ENCODE measurements around the gene PTAFR.
"Not testable (repeated sequence)": the region's sequence is repeated elsewhere in the genome, so short reads cannot be mapped to it uniquely, and the experiment has no call there.

Gene PTAFR

DNA sequence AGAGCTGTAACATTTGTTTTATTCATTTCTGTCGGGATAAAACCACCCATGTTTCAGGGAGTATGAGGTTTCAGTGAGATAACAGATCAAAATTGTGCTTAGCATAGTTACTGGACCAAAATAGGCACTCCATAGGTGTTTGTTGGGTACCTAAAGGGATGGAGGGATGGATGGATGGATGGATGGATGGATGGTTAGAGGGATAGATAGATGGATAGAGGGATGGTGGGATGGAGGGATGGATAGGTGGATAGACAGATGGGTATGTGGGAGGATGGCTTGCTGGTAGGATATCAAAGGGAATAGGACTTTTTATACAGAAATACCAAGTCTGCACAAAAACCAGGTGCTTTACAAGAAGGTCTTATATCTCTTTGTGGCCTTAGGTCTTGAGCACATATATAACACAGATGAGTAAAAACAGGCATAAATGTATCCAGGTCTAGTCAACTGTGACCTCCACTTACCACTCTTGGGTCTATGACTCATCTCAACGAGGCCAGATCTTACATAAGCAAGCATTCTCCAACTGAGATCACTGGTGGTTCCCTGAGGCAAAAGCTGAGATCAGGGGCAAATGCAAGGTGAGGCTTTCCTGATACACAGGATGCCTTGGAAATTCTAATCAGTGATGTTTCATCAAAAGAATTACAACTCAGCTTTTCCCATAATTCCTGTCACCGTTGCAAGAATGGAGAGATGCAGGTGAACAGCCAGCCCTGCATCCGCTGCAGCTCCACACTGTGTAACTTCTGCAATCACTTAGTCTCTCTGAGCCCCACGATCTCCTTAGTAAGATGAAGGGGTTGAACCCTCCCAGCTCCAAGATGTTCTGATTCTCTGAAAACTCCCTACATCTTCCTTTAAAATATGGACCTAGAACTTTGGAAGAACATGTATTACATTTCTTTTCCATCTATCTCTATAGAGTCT lies 32.0 kb downstream of the PTAFR start:
- no peak for DNase-seq (ENCODE audit: low spot score)

DNA sequence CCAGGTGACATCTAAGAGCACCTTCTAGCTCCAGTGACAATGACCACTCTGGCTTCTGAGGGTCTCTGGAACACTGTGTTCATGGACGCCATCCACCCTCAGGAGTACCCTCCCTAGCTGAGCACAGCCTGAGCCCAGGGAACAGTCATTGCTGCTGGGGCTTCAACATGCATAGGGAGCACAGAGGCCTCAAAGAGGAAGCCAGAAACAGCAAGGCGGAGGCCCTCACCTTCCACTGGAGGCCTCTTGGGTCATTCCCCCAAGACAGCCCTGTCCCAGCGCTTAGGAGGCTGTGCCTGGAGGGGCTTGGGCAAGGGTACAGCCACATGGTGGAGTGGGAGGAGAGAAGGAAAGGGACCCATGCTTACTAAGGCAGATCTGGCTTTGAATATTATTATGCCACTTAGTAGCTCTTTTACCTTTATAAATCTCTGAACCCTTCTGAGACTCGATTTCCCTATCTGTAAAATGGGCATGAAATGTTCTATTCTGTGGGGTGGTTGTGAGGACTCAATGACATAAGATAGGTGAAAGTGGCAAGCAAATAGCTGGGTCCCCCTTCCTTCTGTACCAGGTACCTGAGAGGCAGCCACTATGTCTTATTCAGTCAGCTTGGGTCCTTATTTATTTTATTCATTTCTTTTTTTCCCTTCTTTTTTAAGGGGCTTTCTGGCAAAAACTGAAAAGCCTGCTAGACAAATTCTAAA lies 32.8 kb downstream of the PTAFR start:
- no peak for DNase-seq (ENCODE audit: low spot score)

DNA sequence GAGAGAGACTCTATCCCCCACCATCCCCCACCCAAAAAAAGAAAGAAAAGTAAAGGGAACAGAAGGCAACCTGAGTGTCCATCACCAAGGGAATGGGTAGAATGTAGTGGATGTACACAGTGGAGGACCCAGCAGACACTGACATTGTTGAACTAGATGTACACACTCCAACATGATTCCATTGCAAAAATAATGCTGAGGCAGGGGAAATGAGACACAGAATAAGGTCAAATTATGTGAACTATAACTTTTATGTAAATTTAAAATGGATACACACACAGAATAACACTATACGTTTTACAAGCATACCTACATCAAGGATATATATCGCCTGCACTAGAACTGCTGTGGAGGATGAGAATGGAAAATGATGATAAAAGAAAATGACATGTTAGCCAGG lies 34.8 kb downstream of the PTAFR start:
- DNase-seq (ENCODE audit: low spot score), result no peak

DNA sequence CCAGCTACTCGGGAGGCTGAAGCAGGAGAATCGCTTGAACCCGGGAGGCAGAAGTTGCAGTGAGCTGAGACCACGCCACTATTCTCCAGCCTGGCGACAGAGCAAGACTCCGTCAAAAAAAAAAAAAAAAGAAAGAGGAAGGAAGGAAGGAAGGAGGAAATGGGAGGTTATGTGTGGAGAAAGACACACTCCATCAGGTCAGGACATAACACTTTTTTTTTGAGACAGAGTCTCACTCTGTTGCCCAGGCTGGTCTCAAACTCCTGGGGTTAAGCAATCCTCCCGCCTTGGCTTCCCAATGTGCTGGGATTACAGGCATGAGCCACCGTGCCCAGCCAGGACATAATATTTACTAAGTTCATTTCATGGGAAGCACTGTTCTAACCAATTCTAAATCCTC lies 36.6 kb downstream of the PTAFR start:
- not testable (repeated sequence) for DNase-seq (ENCODE audit: low spot score)

DNA sequence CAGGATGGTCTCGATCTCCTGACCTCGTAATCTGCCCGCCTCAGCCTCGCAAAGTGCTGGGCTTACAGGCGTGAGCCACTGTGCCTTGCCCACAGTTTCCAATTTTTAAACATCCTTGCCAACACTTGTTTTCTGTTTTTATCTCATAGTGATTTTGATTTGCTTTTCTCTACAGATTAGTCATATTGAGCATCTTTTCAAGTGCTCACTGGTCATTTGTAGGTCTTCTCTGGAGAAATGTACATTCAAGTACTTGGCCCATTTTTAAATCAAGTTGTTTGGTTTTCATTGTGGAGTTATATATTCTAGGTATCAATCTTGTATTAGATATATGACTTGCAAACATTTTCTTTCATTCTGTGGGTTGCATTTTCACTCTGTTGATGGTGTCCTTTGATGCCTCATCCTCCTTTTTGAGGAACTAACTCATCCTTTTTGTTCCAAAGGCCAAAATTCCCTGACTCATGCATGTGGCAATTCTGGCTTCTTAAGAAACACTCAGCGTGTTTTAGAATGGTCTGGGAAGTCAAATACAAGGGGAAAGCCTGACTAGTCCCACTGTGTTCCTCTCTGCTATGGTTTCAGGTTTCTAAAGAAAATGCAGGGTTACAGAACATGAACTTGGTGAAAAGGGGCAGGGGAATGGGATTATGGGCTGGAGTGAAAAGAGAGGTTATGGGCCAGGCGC lies 37.3 kb downstream of the PTAFR start:
- DNase-seq (ENCODE audit: low spot score), result no peak

DNA sequence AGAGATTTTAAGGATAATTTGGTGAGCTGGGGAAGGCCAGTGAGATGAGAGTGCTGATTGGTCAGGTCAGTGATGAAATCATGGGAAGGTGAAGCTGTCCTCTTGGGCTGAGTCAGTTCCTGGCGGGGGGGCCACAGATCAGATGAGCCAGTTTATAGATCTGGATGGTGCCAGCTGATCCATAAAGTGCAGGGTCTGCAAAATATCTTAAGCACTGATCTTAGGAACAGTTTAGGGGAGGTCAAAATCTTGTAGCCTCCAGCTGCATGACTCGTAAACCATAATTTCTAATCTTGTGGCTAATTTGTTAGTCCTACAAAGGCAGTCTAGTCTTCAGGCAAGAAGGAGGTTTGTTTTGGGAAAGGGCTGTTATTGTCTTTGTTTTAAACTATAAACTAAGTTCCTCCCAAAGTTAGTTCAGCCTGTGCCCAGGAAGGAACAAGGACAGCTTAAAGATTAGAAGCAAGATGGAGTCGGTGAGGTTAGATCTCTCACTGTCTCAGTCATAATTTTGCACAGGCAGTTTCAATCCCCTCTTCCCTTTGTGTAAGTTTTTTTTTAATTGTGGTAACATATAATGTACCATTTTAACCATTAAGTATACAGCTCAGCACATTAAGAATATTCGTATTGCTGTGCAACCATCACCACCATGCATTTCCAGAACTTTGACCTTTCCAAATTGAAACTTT lies 39.4 kb downstream of the PTAFR start:
- DNase-seq (ENCODE audit: low spot score), result no peak

DNA sequence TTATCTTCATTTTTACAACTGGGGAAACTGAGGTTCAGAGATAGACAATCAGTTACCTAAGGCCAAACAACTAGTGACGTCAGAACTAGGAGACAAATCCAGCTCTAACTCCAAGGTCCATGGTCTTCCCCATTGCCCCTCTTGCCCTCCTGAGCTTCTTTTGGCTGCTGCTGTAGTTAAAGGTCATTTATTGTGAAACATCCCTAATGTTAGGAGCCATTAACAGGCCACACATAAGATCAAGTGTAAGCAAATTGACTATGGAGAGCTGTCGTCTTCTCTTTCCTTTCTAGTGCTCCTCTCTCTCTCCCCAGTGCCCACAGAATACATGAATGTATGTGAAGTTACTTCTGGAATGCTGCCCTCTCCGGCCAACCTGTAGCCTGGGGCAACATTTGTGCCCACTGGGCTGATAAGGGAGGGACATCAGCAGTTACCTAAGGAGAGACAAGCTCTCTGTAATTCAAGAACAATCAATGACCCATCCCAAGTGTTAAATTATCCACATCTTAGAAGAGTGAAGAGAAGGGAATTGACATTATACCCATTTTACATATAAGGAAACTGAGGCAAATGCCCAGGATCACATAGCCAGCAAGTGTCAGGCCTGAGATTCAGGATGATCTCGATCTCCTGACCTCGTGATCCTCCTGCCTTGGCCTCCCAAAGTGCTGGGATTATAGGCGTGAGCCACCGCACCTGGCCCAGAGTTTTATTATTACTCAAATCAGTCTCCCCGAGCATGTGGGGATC lies 40.1 kb downstream of the PTAFR start:
- no peak for DNase-seq (ENCODE audit: low spot score)

DNA sequence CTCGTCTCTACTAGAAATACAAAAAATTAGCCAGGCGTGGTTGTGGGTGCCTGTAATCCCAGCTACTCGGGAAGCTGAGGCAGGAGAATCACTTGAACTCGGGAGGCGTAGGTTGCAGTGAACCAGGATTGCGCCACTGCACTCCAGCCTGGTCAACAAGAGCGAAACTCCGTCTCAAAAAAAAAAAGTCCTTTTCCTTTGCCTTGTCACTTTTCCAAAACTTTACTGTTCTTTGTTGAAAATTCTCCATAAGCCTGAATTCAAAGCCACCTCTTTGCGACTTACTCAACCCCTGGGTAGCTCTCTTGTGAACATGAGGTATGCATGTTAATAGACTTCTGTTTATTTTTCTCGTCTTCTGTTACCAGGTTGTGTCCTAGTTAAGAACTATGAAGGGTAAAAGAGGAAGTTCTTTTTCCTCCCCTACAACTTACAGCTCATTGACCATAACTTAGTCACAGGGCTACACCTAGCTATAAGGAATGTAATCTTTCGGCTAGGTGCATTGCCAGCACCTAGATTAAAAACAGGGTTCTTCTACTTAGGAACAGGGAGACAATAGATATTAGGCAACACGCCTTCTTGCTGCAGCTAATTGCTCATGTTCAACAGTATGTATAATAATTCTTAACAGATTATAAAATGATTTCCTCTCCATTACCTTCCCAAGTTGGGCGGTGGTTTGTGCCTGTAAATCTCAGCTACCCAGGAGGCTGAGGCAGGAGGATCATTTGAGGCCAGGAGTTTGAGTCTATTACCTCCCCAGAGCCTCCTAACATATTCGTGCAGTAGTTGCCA lies 40.9 kb downstream of the PTAFR start:
- no peak for DNase-seq (ENCODE audit: low spot score)

DNA sequence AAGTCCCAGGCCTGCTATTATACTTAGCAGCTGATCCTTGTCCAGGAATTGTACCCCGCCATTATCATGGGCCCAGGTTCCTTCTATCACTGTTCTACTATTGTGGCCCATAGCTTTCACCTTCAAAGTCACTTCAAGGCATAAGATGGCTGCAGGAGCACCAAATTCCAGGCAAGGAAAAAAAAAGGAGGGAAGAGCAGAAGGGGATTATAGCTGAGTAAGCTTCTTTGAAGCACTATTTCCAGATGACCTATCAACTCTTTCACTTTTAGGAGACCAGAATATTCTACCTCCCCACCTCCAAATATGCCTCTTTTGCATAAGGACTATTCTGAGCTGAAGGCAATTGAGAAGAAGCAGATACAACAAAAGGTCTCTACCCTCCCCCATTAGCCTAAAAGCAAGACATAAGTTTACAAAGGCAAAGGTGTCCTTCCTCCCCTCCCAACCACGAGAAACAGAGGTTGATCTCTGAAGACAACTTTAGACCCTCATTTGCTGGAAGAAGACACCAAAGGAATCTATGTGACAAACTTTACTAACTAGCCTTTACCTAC lies 41.8 kb downstream of the PTAFR start:
- no peak for DNase-seq (ENCODE audit: low spot score)

DNA sequence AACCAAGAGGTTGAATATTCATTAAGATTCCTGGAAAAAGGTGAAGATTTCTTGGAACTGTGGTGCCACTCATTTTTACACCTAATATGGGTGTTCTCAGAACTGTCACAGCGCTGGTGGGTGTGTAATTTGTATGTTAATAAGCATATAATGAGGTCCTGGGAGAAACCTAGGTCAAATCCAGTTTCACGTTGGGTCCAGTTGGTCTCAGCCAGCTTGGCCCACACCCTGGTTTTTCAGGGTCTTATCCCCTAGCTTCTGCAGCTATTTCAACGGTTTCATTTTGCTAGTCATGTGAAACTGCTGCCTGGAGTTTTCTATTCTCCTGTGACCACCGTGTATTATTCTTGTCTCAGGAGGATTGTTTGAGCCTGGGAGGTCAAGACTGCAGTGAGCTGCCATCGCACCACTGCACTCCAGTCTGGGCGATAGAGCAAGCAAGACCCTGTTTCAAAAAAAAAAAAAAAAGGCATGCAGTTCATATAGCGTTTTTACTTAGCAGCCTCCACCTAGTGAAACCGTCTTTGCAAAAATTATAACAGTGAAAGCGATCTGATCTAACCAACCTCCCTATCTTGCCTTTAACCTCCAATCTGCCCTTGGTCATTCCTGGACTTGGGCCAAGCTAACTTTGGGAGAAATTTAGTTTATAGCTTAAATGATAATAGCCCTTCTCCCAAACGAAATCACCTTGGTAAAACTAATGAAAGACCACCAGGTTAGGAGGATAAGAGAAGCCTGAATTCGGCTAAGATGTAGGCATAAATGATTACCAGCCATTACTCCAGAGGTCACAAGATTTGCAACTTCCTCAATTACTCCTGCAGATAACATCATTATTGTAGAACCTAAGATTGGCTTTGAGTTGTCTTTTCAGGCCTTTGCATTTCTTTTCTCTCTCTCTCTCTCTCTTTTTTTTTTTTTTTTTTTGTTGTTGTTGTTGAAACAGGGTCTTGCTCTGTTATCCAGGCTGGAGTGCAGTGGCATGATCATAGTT lies 44.0 kb downstream of the PTAFR start:
- DNase-seq (ENCODE audit: low spot score), result no peak

DNA sequence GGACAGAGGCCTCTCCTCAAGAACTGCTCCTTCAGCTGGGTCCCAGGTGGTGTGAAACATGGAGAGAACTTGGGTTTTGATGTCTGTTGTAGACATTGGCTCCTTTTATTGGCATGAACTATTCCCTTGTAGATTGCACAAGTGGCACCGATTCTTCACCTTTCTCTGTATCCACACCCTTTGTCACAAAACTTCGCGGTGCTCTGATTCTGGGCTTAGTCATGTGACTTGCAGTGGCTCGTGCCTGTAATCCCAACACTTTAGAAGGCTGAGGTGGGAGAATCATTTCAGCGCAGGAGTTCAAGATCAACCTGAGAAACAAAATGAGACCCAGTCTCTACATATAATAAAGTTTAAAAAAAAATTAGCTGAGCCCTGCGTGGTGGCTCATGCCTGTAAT lies 45.6 kb downstream of the PTAFR start:
- DNase-seq (ENCODE audit: low spot score), result no peak

DNA sequence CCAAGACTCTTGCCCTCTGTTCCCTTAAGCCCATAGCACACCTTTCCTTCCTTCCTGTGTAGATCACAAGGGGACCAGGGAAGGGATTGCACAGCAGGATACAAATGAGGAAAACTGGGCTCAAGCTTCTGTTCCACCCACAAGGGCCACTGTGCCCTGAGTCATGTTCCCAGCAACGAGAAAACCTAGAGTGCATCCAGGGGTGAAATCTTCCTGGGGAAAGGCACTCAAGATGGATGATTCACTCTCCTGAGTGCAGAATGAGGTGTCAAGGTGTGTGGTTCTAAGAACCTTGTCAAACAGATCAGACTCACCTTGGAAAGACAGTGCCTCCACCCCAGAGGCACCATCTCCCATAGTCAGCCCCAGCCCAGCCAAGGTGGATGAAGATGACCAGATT lies 47.3 kb downstream of the PTAFR start:
- DNase-seq (ENCODE audit: low spot score), result no peak

DNA sequence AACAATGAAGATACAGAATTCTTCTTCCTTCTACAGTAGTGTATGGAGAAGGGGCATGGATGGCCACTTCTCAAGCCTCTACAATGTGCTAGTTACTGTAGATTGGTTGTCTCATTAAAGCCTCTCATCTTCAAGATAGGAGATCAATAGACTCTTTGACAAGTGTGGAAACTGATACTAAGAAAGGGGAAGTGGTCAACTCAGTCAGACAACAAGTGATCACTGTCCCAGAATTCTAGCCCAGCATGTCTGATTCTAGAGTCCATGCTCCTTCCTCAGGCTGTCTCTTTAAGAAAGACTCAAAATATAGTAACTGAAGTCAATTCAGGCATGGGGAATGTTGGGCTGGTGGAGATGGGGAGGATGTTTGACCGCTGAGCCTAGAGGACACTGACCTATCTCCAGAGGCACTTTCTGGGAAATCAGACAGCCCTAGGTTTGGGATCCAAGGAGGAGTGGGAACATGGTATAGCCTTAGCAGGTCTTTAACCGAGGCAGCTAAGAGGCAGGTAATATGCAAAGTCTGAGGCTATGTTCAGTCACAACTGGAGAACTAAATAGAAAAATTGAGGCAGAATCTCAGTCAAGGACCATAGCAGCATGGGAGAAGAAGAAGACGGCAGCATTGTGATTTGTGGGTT lies 48.8 kb downstream of the PTAFR start:
- no peak for DNase-seq (ENCODE audit: low spot score)

DNA sequence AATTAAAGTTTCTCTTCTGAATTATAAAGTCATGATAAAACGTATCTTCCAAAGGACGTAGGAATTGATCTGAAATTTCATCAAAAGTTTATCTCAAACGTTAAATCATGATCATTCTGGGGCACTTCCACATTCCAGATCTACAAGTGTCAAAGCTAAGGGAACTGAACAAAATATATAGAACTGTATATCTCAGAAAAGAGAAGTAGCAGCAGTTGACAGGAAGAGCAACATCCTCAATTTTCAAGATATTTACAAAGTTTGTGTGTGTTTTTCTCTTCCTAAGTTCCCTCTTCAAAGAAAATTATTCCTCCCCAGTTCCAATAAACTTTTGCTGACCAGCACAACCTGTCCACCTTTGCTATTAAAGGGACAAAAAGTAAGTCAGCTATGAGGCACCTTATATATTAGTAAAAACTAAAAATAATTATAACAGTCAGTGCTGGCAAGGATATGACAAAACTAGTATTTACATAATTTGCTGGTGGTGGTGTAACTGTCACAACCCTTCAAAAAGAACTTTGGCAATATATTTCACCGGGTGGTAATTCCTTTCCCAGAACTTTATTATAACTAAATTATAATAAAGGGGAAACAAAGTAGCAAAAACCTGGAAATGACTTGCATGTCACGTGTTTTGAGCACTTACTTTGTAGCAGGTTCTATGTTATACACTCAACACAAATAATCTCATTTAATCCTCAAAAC lies 49.6 kb downstream of the PTAFR start:
- DNase-seq (ENCODE audit: low spot score), result no peak

DNA sequence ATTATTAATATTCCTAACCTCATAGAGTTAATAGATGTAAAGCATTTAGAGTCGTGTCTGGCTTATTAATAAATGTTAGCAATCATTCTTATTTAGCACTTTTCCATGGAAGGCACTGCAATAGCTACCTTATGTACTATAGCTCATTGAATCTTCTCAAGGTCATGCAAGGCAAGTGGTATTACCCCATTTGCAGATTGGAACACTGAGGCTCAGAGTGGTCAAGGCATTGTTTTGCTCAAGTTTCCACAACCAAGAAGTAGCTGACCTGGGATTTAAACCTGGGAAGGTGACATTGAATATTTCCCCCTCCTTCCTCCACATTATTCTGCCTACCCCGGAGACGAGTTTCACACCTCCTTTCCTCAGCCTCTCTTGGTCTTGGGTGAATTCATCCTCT lies 50.3 kb downstream of the PTAFR start:
- DNase-seq (ENCODE audit: low spot score), result no peak

DNA sequence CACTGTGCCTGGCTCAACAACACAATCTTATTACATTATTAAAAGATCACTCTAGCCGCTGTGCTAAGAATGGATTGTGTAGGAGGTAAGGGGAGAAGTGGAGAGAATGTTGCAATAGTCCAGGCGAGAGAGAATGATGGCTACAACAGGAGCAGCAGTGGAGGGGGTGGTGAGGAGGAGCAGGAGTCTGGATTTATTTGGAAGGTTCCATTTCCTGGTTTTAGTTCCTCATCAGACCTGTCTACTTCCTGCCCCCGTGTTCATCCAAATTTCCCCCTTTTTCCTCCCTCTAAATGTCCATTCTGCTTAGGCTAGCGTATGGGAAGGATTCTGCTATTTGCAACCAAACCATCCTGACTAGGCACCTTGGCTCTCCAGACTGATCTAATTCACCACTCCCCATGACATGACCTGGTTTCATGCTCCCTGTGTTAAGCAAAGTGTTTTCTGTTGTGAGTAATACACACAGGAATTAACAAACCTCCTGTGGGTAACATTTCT lies 53.0 kb downstream of the PTAFR start:
- DNase-seq (ENCODE audit: low spot score), result no peak

DNA sequence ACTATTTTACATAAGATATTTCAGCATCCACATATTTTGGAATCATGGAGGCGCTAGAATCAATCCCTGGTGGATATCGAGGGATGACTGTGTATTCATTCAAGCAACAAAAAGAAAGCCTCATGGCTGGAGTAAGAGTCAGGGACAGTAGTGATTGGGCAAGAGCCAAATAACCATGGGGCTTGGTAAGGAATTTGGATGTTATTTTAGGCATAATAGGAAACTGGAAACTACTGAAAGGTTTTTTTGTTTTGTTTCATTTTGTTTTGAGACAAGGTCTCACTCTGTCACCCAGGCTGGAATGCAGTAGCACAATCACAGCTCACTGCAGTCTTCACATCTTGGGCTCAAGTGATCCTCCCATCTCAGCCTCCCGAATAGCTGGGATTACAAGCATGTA lies 54.3 kb downstream of the PTAFR start:
- no peak for DNase-seq (ENCODE audit: low spot score)

DNA sequence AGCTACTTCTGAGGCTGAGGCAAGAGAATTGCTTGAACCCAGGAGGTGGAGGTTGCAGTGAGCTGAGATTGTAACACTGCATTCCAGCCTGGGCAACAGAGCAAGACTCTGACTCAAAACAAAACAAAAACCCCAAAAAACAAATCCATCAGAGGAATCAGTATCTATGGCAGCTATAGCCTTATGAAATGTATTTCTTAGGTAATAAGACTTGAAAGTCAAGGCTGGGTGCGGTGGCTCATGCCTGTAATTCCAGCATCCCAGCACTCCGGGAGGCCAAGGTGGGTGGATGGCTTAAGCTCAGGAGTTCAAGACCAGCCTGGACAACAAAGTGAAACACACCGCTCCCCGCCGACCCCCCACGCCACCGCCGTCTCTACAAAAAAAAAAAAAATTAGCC lies 56.9 kb downstream of the PTAFR start:
- DNase-seq (ENCODE audit: low spot score), result no peak

Data from hematopoietic multipotent progenitor cell treated with erythropoietin and hydrocortisone succinate and interleukin-3 and kit ligand, for 17 days (in vitro differentiated cells).